HG03039 (cell line): ENCODE data around the gene AKAP17A.
"Not testable (repeated sequence)": the region's sequence is repeated elsewhere in the genome, so short reads cannot be mapped to it uniquely, and the experiment has no call there.

Experiments
- ATAC-seq: cut with Tn5 transposase; IDR thresholded peaks from one replicate; pipeline ENCODE4 v1.9.1; 2021; ENCODE audit warnings: mild to moderate bottlenecking, moderate library complexity; ENCODE audit not compliant: unreplicated experiment

Gene AKAP17A, protein sequence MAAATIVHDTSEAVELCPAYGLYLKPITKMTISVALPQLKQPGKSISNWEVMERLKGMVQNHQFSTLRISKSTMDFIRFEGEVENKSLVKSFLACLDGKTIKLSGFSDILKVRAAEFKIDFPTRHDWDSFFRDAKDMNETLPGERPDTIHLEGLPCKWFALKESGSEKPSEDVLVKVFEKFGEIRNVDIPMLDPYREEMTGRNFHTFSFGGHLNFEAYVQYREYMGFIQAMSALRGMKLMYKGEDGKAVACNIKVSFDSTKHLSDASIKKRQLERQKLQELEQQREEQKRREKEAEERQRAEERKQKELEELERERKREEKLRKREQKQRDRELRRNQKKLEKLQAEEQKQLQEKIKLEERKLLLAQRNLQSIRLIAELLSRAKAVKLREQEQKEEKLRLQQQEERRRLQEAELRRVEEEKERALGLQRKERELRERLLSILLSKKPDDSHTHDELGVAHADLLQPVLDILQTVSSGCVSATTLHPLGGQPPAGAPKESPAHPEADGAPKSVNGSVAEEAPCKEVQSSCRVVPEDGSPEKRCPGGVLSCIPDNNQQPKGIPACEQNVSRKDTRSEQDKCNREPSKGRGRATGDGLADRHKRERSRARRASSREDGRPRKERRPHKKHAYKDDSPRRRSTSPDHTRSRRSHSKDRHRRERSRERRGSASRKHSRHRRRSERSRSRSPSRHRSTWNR

DNA sequence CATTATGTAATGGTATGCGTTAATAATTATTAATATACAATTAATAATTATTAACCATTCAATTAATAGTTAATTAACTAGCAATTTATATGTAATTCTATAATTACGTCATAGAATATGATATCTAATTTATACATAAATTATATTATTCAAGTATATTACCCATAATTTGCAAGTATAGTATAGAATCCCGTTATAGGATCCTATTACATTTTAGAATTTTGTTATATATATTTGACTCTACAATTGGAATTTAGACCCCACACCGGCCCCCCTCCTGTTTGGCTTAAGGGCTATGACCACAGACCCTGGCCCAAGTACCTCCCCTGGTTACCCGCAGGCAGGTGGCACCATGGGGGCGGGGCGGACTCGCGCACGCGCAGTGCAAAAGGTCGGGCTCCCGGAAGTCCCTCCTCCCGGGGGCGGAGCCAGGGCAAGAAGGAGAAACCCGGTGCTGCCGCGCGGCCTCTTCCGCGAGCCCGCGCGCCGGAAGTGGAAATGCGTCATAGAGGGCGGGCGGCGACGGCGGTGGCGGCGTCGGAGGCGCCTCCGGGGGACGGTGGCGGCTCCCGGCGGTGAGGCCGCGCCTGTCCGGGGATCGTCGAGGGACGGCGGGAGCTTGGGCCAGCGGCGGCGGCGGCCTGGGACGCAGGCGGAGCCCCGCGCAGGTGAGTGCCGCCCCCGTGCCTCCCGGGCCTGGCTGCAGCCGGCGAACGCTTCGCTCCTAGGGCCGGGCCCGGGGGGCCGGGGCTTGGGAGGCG is at the start of gene AKAP17A:
TSS of gene AKAP17A (plus strand) at position 503 of the 761 bp plus-strand sequence. CDS start 1,859 bp downstream, outside the sequence.
- peak; percentile 75 for ATAC-seq

DNA sequence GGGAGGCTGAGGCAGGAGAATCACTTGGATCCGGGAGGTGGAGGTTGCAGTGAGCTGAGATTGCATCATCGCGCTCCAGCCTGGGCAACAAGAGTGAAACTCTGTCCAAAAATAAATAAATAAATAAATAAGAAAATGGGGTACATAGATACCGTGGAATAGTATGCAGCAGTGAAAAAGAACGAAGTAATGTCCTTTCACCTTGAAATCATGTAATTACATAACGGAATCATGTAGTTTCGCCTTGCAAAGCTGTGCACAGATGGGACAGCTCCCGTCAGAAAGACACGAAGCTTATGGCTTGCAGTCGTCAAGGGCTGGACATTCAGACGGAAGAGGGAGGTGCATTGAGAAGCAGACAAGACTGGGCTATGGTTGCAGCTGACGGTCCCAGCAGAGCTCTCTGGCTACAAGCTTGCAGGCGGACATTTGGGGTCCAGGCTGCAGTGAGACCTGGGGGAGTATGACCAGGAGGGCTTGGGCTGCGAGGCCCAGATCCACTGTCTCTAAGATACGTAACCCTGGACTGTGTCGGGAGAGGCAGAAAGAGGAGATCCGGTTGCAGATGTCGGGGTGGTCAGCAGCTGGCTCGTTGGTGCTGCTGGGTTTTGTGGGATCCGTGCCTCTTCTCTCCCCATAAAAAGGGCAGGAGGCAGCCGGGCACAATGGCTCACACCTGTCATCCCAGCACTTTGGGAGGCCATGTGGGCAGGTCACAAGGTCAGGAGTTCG is 48.2 kb upstream of the AKAP17A start:
- no peak for ATAC-seq

GRCh38 chrX:1545776-1546408 is 45.5 kb upstream of the AKAP17A start:
- ATAC-seq, result no peak

- ATAC-seq, result no peak
Observed at GRCh38 chrX:1546691-1547251, 44.6 kb upstream of the AKAP17A start.

- no peak for ATAC-seq
Observed at GRCh38 chrX:1551959-1552546, 39.4 kb upstream of the AKAP17A start.

DNA sequence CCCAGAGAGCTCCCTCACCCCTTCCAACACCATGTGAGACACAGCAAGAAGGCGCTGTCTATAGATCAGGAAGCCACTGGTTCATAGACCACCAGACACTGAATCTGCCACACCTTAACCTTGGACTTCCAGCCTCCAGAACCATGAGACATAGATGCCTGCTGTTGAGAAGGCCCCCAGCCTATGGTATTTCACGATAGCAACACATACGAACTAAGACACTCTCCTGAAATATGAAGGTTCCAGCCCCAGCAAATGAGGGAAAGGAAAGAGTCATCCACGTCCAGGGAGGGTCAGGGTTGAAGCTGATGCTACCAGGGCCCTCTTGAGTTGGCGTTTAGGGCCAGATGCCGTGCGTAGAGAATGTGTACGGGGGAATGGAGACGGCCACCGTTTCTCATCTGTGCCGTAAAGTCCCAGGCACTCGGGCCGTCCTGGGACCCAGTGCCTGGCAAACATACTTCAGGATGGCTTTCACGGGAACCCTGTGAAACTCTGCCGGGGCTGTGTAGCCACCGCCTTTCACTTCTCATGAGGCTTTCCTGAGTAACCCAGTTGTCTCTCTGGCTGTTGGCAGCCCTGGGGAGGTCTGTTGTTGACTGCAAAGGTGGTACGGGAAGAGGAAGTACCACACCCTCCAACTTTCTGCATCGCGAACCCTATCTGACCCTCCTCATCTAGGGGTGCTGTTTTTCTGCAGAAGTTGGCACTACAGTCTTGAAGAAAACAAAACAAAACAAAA is 36.8 kb upstream of the AKAP17A start:
- ATAC-seq, result no peak

DNA sequence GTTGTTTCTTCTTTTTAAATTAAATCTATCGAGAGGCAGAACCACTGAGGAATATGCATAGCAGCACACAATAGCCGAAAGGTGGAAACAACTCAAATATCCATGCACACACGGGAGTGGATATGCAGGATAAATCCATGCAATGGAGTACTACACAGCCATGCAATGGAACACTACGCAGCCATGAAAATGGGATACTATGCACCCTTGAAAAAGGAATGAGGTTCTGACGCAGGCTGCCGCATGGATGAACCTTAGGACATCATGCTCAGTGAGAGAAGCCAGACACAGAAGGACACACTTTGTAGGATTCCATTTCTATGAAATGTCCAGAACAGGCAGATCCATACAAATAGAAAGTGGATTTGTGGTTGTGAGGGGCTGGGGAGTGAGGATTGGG is 36.0 kb upstream of the AKAP17A start:
- ATAC-seq, result no peak

DNA sequence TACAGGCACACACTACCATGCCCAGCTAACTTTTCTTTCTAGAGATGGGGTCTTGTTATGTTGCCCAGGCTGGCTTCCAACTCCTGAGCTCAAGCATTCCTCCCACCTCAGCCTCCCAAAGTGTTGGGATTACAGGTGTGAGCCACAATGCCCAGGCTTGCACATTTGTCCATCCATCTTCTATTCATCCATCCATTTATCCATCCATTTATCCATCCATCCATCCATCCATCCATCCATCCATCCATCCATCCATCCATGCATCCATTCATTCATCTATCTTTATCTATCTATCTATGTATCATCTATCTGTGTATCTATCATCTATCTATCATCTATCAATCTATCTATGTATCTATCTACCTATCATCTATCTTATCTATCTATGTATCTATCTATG is 34.0 kb upstream of the AKAP17A start:
- not testable (repeated sequence) for ATAC-seq

GRCh38 chrX:1558761-1559468 is 32.5 kb upstream of the AKAP17A start:
- no peak for ATAC-seq

GRCh38 chrX:1561164-1561563 is 30.2 kb upstream of the AKAP17A start:
- ATAC-seq, result no peak

DNA sequence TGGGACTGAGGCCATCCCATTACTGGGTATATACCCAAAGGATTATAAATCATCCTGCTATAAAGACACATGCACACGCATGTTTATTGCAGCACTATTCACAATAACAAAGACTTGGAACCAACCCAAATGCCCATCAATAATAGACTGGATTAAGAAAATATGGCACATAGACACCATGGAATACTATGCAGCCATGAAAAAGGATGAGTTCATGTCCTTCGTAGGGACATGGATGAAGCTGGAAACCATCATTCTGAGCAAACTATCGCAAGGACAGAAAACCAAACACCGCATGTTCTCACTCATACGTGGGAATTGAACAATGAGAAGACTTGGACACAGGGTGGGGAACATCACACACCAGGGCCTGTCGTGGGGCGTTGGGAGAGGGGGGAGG is 27.3 kb upstream of the AKAP17A start:
- not testable (repeated sequence) for ATAC-seq

DNA sequence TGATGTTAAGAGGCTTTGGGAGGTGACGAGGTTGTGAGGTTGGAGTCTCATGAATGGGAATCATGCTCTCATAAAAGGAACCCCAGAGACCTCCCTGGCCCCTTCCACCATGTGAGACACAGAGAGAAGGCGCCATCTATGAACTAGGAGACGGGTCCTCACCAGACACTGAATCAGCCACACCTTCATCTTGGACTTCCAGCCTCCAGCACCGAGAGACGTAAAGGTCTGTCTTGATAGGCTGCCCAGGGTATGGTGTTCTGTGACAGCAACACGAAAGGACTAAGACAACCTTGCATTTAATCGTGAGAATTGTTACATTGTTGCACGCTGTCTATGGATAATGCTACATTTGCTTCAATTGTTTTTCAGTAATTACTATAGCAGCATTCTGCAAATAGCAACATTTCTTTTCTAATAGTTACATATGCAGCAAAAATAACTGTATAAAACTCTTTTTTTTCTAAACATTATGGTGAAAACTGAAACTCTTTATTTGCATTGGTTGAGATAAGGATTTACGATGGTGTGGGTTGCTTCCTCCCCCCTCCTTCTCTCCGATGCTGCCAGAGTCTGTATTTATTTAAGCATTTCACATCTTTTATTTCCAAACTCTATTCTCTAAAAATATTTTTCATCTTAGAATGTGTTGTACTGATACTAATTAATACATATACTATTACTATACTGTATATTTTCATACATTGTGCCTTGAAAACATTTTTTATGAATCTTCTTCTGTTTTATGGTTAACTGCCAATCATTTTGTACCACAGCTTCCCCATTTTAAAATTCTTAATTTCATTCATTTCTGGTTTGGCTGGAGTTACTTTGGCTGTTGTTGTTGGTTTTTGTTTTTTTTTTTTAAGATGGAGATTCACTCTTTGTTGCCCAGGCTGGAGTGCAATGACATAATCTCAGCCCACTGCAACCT is 26.4 kb upstream of the AKAP17A start:
- ATAC-seq, result no peak

- ATAC-seq, result not testable (repeated sequence)
Observed at GRCh38 chrX:1574181-1574580, 17.2 kb upstream of the AKAP17A start.

DNA sequence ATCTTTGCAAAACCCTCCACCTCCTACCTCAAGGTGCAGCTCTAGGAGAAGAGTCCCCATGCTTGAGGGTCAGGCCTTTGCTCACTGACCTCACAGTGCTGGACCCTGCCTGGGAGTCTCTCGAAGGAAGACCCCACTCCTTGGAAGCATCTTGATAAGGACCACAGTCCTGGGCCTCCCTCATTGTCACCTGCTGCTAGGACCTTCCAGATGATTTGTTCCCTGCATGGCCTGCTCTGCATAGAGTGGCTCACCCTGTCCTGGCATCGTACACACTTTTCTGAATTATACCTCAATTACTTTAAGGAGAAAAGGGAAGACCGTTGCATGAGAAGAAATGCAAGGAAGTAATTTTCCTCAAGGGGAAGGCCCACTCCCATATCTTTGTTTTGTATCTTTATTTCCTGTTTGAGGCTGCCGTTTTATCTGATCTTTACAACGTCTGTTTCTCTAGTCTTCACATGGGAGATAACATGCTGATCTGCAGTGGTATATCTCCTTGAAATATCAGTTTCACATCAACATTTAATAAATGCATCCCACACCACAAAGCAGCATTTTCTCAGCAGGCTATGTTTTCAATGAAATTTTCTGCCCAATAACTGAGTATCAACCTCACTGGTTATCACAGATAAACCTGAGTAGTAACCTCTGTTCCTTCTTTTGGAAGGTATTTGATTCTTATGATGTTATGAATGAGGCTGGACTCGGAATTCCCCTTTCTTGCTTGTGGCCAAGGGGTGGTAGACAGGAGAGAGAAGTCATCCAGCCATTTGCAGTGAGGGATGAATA is 15.0 kb upstream of the AKAP17A start:
- no peak for ATAC-seq

DNA sequence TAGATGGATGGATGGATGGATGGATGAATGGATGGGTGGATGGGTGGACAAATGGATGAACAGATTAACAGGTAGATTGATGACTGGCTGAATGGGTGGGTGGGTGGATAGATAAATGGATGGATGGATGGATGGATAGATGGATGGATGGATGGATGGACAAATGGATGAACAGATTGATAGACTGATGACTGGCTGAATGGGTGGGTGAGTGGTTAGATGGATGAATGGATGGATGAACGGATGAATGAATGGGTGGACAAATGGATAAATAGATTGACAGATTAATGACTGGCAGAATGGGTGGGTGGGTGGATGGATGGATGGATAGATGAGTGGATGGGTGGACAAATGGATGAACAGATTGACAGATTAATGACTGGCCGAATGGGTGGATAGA is 13.6 kb upstream of the AKAP17A start:
- no peak for ATAC-seq

GRCh38 chrX:1578511-1579173 is 12.8 kb upstream of the AKAP17A start:
- ATAC-seq, result no peak
